ENCODE results near the gene PKN2. TPM values are rescaled to one million over a fixed set of nuclear protein-coding genes. Genes with fewer than 3 reads are reported as not detected.

The PKN2 gene
- total RNA-seq (2021; fragmentation: NEBNext Ultra II Directional; extraction: Animal tissue kit (Norgen Biotek cat#: 25700)) (31.4 and 32.0 TPM in 2 replicates), polyA plus RNA-seq (2011; rRNA removed) (3.8 and 7.8 TPM in 2 replicates), polyA minus RNA-seq (2011; rRNA and poly(A)+ RNA removed) (22.2 and 32.8 TPM in 2 replicates)
- polyA plus RNA-seq (2011; cell fraction: cytosol; rRNA removed) = 9.6 TPM
- polyA plus RNA-seq (2011; cell fraction: nucleus; rRNA removed) = 9.2 TPM
- polyA plus RNA-seq (2012, experiment 1 of 2) = 7.0 to 19.6 TPM (median 9.5 TPM) in 4 replicates
- 0.64 TPM for polyA plus RNA-seq (2012, experiment 2 of 2)
- polyA plus RNA-seq (2013, experiment 1 of 2) = 19.1 TPM
- 17.7 TPM for polyA plus RNA-seq (2013, experiment 2 of 2)
- polyA minus RNA-seq (2011; cell fraction: cytosol; rRNA and poly(A)+ RNA removed) = 20.2 TPM
- 50.2 TPM for polyA minus RNA-seq (2011; cell fraction: nucleus; rRNA and poly(A)+ RNA removed)
- long read RNA-seq, experiment 1, partial matches to known transcripts = 2 of 20 reads
- long read RNA-seq, experiment 1, other reads (novel, unspliced or antisense) = 16 of 20 reads
- long read RNA-seq, experiment 2, full-length matches to known transcripts = 3 of 6 reads
- long read RNA-seq, experiment 2, partial matches to known transcripts = 0 of 6 reads
- long read RNA-seq, experiment 2, other reads (novel, unspliced or antisense) = 3 of 6 reads

DNA sequence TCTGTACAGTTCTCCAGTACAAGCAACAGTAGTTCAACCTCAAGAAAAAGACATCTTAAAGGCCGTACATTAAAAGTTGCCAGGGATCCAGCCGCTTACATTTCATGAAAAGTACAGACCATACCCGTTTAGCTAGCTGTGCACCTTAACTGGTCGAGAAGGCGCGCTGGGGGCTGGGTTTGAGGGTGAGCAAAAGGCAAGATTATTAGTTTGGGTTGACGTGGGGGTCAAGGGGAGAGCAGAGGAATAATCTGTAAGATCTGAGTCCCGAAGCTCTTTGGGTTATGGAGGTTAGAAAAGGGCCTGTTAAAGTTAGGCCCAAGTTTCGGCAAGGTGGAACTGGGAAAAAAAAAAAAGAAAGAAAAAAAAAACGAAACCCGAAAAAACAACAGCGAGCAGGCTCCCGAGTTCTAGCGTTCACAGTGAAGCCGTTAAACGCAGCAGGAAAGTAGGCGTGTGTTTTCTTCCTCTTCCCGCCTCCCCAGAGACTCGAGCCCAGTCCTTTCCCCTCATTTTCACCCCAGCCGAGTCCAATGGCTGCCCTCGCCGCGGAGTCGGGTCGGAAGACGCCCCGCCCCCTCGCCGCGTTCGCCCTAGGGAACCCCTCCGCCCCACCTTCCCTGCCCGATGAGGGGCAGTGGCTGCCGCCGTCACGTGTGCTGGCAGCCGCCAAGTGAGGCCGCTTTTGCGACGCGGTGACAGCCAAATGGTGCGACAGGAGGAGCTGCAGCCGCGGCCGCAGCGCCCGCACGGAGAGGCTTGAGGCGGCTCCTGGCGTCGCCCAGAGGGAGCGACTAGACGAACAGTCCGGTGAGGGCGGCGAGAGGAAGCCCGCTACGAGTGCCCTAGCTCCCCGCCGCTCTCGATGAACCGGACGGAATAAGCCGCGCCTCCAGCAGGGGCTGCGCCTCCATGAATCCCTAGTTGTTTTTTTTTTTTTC lies at the start of gene PKN2:
Gene PKN2 (plus strand): TSS at position 733 of the 941 bp plus-strand sequence. CDS start 308 bp downstream, outside the sequence.
- Histone ChIP-seq H3K79me2 (ENCODE audit: control insufficient read depth in 1 of 2, insufficient read depth in 2 of 2, low read length in 2 of 2) (peaks cover 4 to 40% of the 10 kb centered on the region in 2 experiments; a peak in 3 of 4 replicates), H4K5ac (ENCODE audit: insufficient read length, low read depth, low read length) (peak within 1 kb of the TSS; percentile 91), H3K79me1 (ENCODE audit: low read depth, low read length) (no peaks in the 10 kb centered on the region), H3K4ac (replicated peaks; ENCODE audit: insufficient read length, low read depth, low read length) (peak within 1 kb of the TSS; percentile 81), H2BK5ac (ENCODE audit: low read depth, low read length) (peak within 1 kb of the TSS; percentile 76), H3K4me1 (replicated peaks in 1 of 4; ENCODE audit: control insufficient read depth in 3 of 4, insufficient read depth in 4 of 4, low read length in 3 of 4) (0 out of 7 replicates have a peak, but pooled peaks cover 0 to 3% (median 0%) of the 10 kb centered on the region in 4 experiments), H4K20me1 (replicated peaks in 1 of 2; ENCODE audit: control insufficient read depth in 1 of 2, insufficient read depth in 2 of 2, low read length in 2 of 2) (no peaks in the 10 kb centered on the region), H2BK15ac (ENCODE audit: low read length) (no peak within 1 kb of the TSS), H3K36me3 (ENCODE audit: control insufficient read depth in 2 of 4, insufficient read depth in 4 of 4, low read length in 3 of 4) (no peaks in the 10 kb centered on the region; a peak in 1 of 8 replicates), H3K27ac (ENCODE audit: low read depth, low read length) (peak within 1 kb of the TSS; percentile 89), H2BK20ac (ENCODE audit: low read length) (no peak within 1 kb of the TSS), H3K9ac (replicated peaks in 1 of 4; ENCODE audit: extremely low read depth in 1 of 4, low read depth in 3 of 4, low read length in 3 of 4) (peak within 1 kb of the TSS; percentile 74 to 98 (median 88)), H3K4me3 (ENCODE audit: extremely low read depth in 1 of 4, insufficient read depth in 2 of 4, low read depth in 3 of 4, low read length in 4 of 4) (peak within 1 kb of the TSS; percentile 62 to 96 (median 92)), H3K27me3 (replicated peaks in 1 of 4; ENCODE audit: control insufficient read depth in 3 of 4, extremely low read depth in 1 of 4, insufficient read depth in 3 of 4, low read length in 3 of 4) (no peaks in the 10 kb centered on the region), H3K18ac (ENCODE audit: extremely low read depth, low read length) (no peak within 1 kb of the TSS; the same call in 1 of the 2 replicates), H4K8ac (ENCODE audit: extremely low read depth, insufficient read depth, low read length) (peak within 1 kb of the TSS; percentile 97), H3K4me2 (ENCODE audit: insufficient read depth in 1 of 2, low read depth in 2 of 2, low read length in 2 of 2) (peak within 1 kb of the TSS; percentile 69 to 78), H3K14ac (ENCODE audit: insufficient read length) (no peak within 1 kb of the TSS), H3K9me3 (ENCODE audit: insufficient read depth in 2 of 2, low read depth in 1 of 2, low read length in 1 of 2) (no peaks in the 10 kb centered on the region), H2BK12ac (ENCODE audit: low read depth, low read length) (no peak within 1 kb of the TSS), H2AK5ac (ENCODE audit: low read depth, low read length) (no peak within 1 kb of the TSS), H2AFZ (ENCODE audit: low read length) (peak within 1 kb of the TSS; percentile 16; the same call in 1 of the 2 replicates), H4K91ac (replicated peaks; ENCODE audit: insufficient read length, low read length) (peak within 1 kb of the TSS; percentile 91), H3K23me2 (ENCODE audit: low read depth, low read length) (0 out of 2 replicates have a peak, but pooled peaks cover 3% of the 10 kb centered on the region), H2BK120ac (replicated peaks; ENCODE audit: low read depth, low read length) (peak within 1 kb of the TSS; percentile 75), H3K23ac (ENCODE audit: insufficient read length) (no peak within 1 kb of the TSS), H3K56ac (replicated peaks; ENCODE audit: insufficient read length, low read depth, low read length) (peak within 1 kb of the TSS; percentile 95)
- POLR2A ChIA-PET (ENCODE audit: partially characterized antibody) = interaction anchor here (0.5 to 2.7 kb wide), 13 partner anchors 9 to 1336 kb away, joined by 3 to 25 read pairs (median 4); partner anchors contain the start of gene GTF2B
- DNase-seq (ENCODE audit: low read depth in 1 of 2, low spot score in 2 of 2) = peak; percentile 96 to 97
- FAIRE-seq = peak; percentile 58
- CTCF ChIA-PET (ENCODE audit: partially characterized antibody) = interaction anchor here (1.0 to 6.0 kb wide), 7 partner anchors 14 to 381 kb away, joined by 3 to 37 read pairs (median 4); no protein-coding TSS in a partner anchor
- WGBS, 2 experiments (ENCODE audit: extremely low coverage in 1 of 2, insufficient coverage in 1 of 2, insufficient read length in 1 of 2, insufficient replicate concordance in 2 of 2, low coverage in 1 of 2, low lambda C conversion rate in 2 of 2, missing lambda C conversion rate in 1 of 2) = 1% methylated on average over 54 of the region's 66 CpGs; no CpG with 5 or more reads in 1 of the 2 experiments
- TF ChIP-seq, protein P1, sequence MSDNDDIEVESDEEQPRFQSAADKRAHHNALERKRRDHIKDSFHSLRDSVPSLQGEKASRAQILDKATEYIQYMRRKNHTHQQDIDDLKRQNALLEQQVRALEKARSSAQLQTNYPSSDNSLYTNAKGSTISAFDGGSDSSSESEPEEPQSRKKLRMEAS (IDR thresholded peaks at IDR 0.05) = peak; percentile 66; the same call in 1 of the 2 replicates
- TF ChIP-seq TEAD4 (IDR thresholded peaks at IDR 0.05; ENCODE audit: low read depth, low read length) = no peak
- TF ChIP-seq TCF12 (IDR thresholded peaks at IDR 0.05; ENCODE audit: low read depth, low read length) = 0 out of 2 replicates have a peak, but pooled peaks have one; percentile 28
- peak; percentile 69; the same call in 1 of the 2 replicates for TF ChIP-seq SP1 (IDR thresholded peaks at IDR 0.05; ENCODE audit: low read depth, low read length)
- TF ChIP-seq FOSL1 (IDR thresholded peaks at IDR 0.05; ENCODE audit: insufficient read depth, low read depth, low read length) = no peak
- TF ChIP-seq CBX5 (IDR thresholded peaks at IDR 0.05; ENCODE audit: low read depth, low read length) = no peak
- TF ChIP-seq POLR2A (IDR thresholded peaks at IDR 0.05; ENCODE audit: control extremely low read depth in 1 of 2, low read depth in 2 of 2, low read length in 2 of 2) = peak; percentile 94 to 96
- TF ChIP-seq KDM5A (IDR thresholded peaks at IDR 0.05; ENCODE audit: low read length) = peak; percentile 79; the same call in 1 of the 2 replicates

Data from H1 (cell line).